Measurements from ENCODE around the gene SNAI3.

The SNAI3 gene

GRCh38 chr16:88705801-88706228 is 19.5 kb upstream of the SNAI3 start:
- FAIRE-seq (no peak), DNase-seq (ENCODE audit: low spot score) (peak; percentile 44)

- DNase-seq (ENCODE audit: low spot score) = no peak
- FAIRE-seq = no peak
Observed at GRCh38 chr16:88705076-88705684, 18.9 kb upstream of the SNAI3 start.

GRCh38 chr16:88703486-88704309 is 17.4 kb upstream of the SNAI3 start:
- DNase-seq (ENCODE audit: low spot score) = no peak
- no peak for FAIRE-seq

GRCh38 chr16:88702371-88703210 is 16.3 kb upstream of the SNAI3 start:
- DNase-seq (ENCODE audit: low spot score) (no peak), FAIRE-seq (no peak)

GRCh38 chr16:88701581-88702370 is 15.5 kb upstream of the SNAI3 start:
- no peak for FAIRE-seq
- DNase-seq (ENCODE audit: low spot score) = no peak

- DNase-seq (ENCODE audit: low spot score) (peak; percentile 91), FAIRE-seq (no peak)
Observed at GRCh38 chr16:88700636-88701482, 14.6 kb upstream of the SNAI3 start.

GRCh38 chr16:88700322-88700635 is 14.0 kb upstream of the SNAI3 start:
- FAIRE-seq (no peak), DNase-seq (ENCODE audit: low spot score) (no peak)

GRCh38 chr16:88699180-88699579 is 12.9 kb upstream of the SNAI3 start:
- FAIRE-seq (no peak), DNase-seq (ENCODE audit: low spot score) (no peak)

- DNase-seq (ENCODE audit: low spot score) (no peak), FAIRE-seq (no peak)
Observed at GRCh38 chr16:88698646-88699045, 12.3 kb upstream of the SNAI3 start.

- FAIRE-seq = no peak
- no peak for DNase-seq (ENCODE audit: low spot score)
Observed at GRCh38 chr16:88697831-88698615, 11.7 kb upstream of the SNAI3 start.

- FAIRE-seq = no peak
Observed at GRCh38 chr16:88697116-88697830, 11.0 kb upstream of the SNAI3 start.

GRCh38 chr16:88696441-88696840 is 10.1 kb upstream of the SNAI3 start:
- DNase-seq (ENCODE audit: low spot score) = no peak
- no peak for FAIRE-seq

More at GRCh38 chr16:88697116-88697830, 11.0 kb upstream of the SNAI3 start:
- no peak for DNase-seq (ENCODE audit: low spot score)

- FAIRE-seq (no peak), DNase-seq (ENCODE audit: low spot score) (no peak)
Observed at GRCh38 chr16:88695753-88696152, 9.4 kb upstream of the SNAI3 start.

- DNase-seq (ENCODE audit: low spot score) = no peak
- FAIRE-seq = no peak
Observed at GRCh38 chr16:88695218-88695617, 8.9 kb upstream of the SNAI3 start.

- DNase-seq (ENCODE audit: low spot score) (no peak), FAIRE-seq (no peak)
Observed at GRCh38 chr16:88694221-88695087, 8.1 kb upstream of the SNAI3 start.

- DNase-seq (ENCODE audit: low spot score) = no peak
- FAIRE-seq = no peak
Observed at GRCh38 chr16:88693420-88694177, 7.3 kb upstream of the SNAI3 start.

GRCh38 chr16:88692861-88693260 is 6.6 kb upstream of the SNAI3 start:
- FAIRE-seq (no peak), DNase-seq (ENCODE audit: low spot score) (no peak)

Measured in urothelium cell line (cell line).